ENCODE data around the gene ARRDC2.

The ARRDC2 gene

GRCh38 chr19:18007917-18008673, at the start of gene ARRDC2:
Gene ARRDC2 (plus strand): TSS chr19:18008170. CDS start chr19:18008311, 141 bp downstream.
- Histone ChIP-seq H3K27me3 (ENCODE audit: insufficient read depth, low read depth) (no peaks in the 10 kb centered on the region), H4K20me1 (ENCODE audit: insufficient read depth) (no peaks in the 10 kb centered on the region; the same call in 1 of the 2 replicates), H3K4me3 (IDR thresholded peaks at IDR 0.05; ENCODE audit: insufficient read depth, low read depth, low read length) (no peak within 1 kb of the TSS), H3K79me2 (ENCODE audit: insufficient read depth, low read depth) (no peaks in the 10 kb centered on the region), H3K4me2 (peak within 1 kb of the TSS; percentile 92), H3K9ac (0 out of 2 replicates have a peak within 1 kb of the TSS, but pooled peaks have one; percentile 13), H3K27ac (peak within 1 kb of the TSS; percentile 24; the same call in 1 of the 2 replicates), H3K36me3 (ENCODE audit: insufficient read depth) (no peaks in the 10 kb centered on the region), H3K4me1 (ENCODE audit: low read depth, poor library complexity, severe bottlenecking) (peaks cover 18% of the 10 kb centered on the region), H2AFZ (ENCODE audit: low read depth) (peak within 1 kb of the TSS; percentile 44; the same call in 1 of the 2 replicates)
- no peak for TF ChIP-seq CTCF (conservative IDR thresholded peaks at IDR 0.05; ENCODE audit: low read depth, low read length)

GRCh38 chr19:17963936-17964691, 43.9 kb upstream of the ARRDC2 start:
- Histone ChIP-seq H2AFZ (ENCODE audit: low read depth) (no peak overlapping the region), H4K20me1 (ENCODE audit: insufficient read depth) (no peaks in the 10 kb centered on the region), H3K9ac (no peak overlapping the region), H3K27me3 (ENCODE audit: insufficient read depth, low read depth) (peaks cover 74% of the 10 kb centered on the region), H3K36me3 (ENCODE audit: insufficient read depth) (no peaks in the 10 kb centered on the region), H3K79me2 (ENCODE audit: insufficient read depth, low read depth) (no peaks in the 10 kb centered on the region), H3K4me2 (no peak overlapping the region), H3K27ac (no peak overlapping the region), H3K4me3 (IDR thresholded peaks at IDR 0.05; ENCODE audit: insufficient read depth, low read depth, low read length) (no peak overlapping the region), H3K4me1 (ENCODE audit: low read depth, poor library complexity, severe bottlenecking) (no peaks in the 10 kb centered on the region)
- no peak for TF ChIP-seq CTCF (conservative IDR thresholded peaks at IDR 0.05; ENCODE audit: low read depth, low read length)

GRCh38 chr19:17965370-17966128, 42.4 kb upstream of the ARRDC2 start:
- no peaks in the 10 kb centered on the region for H3K4me1 ChIP-seq (ENCODE audit: low read depth, poor library complexity, severe bottlenecking)
- no peak for TF ChIP-seq CTCF (conservative IDR thresholded peaks at IDR 0.05; ENCODE audit: low read depth, low read length)
- no peak overlapping the region for H3K9ac ChIP-seq
- no peak overlapping the region for H3K27ac ChIP-seq
- H3K27me3 ChIP-seq (ENCODE audit: insufficient read depth, low read depth), result peaks cover 77% of the 10 kb centered on the region
- H3K4me2 ChIP-seq, result no peak overlapping the region
- no peaks in the 10 kb centered on the region for H3K79me2 ChIP-seq (ENCODE audit: insufficient read depth, low read depth)
- H3K4me3 ChIP-seq (IDR thresholded peaks at IDR 0.05; ENCODE audit: insufficient read depth, low read depth, low read length), result no peak overlapping the region
- H4K20me1 ChIP-seq (ENCODE audit: insufficient read depth), result no peaks in the 10 kb centered on the region
- no peaks in the 10 kb centered on the region for H3K36me3 ChIP-seq (ENCODE audit: insufficient read depth)
- no peak overlapping the region for H2AFZ ChIP-seq (ENCODE audit: low read depth)

GRCh38 chr19:17966129-17966483, 41.9 kb upstream of the ARRDC2 start:
- TF ChIP-seq CTCF (conservative IDR thresholded peaks at IDR 0.05; ENCODE audit: low read depth, low read length), result no peak
- H3K9ac ChIP-seq, result no peak overlapping the region

More at GRCh38 chr19:17966129-17966483, 41.9 kb upstream of the ARRDC2 start:
- H3K4me2 ChIP-seq, result no peak overlapping the region
- no peak overlapping the region for H3K27ac ChIP-seq
- H3K36me3 ChIP-seq (ENCODE audit: insufficient read depth), result no peaks in the 10 kb centered on the region
- H4K20me1 ChIP-seq (ENCODE audit: insufficient read depth), result no peaks in the 10 kb centered on the region
- H3K4me3 ChIP-seq (IDR thresholded peaks at IDR 0.05; ENCODE audit: insufficient read depth, low read depth, low read length), result no peak overlapping the region
- H2AFZ ChIP-seq (ENCODE audit: low read depth), result no peak overlapping the region
- H3K79me2 ChIP-seq (ENCODE audit: insufficient read depth, low read depth), result no peaks in the 10 kb centered on the region
- H3K27me3 ChIP-seq (ENCODE audit: insufficient read depth, low read depth), result peaks cover 73% of the 10 kb centered on the region
- no peaks in the 10 kb centered on the region for H3K4me1 ChIP-seq (ENCODE audit: low read depth, poor library complexity, severe bottlenecking)

Measured in KMS-11 (cell line).